HEK293 (cell line): ENCODE results near the gene TSC2.

Source experiments
- CTCF ChIA-PET: fragments of 350-600 bp; formaldehyde crosslinking; extraction: SDS; loops from one replicate; lab custom pipeline; 2021; ENCODE audit warnings: antibody characterized with exemption; lab: Yijun Ruan, JAX
- POLR2A ChIA-PET: fragments of 300-600 bp; formaldehyde crosslinking; extraction: SDS; loops from one replicate; lab custom pipeline; 2020; ENCODE audit warnings: antibody characterized with exemption, inconsistent platforms; lab: Yijun Ruan, JAX
- H3K27ac ChIP-seq: fragments of 200-500 bp; sonication (Bioruptor generic); 2 replicates; pipeline ENCODE4 v1.5.1; 2014; ENCODE audit warnings: low read depth, low read length, control low read depth, inconsistent platforms; ENCODE audit errors: extremely low read depth
- H3K36me3 ChIP-seq, 2 experiments: fragments of 200-500 bp in 1 of 2; sonication (Bioruptor generic) in 1 of 2; 1 replicate in 1 of 2; 2 replicates in 1 of 2; pipeline ENCODE4 v1.5.1; 2014 to 2017; ENCODE audit warnings: inconsistent platforms in 2 of 2, low read length in 2 of 2; ENCODE audit not compliant: control insufficient read depth in 2 of 2, insufficient read depth in 1 of 2
- H3K4me1 ChIP-seq: fragments of 200-500 bp; sonication (Bioruptor generic); 2 replicates; pipeline ENCODE4 v1.5.1; 2014; ENCODE audit warnings: mild to moderate bottlenecking, low read length, inconsistent platforms; ENCODE audit not compliant: control insufficient read depth, insufficient read depth
- H3K4me3 ChIP-seq: 2 replicates; pipeline ENCODE4 v1.5.1; 2011; ENCODE audit warnings: low read depth, mild to moderate bottlenecking, control low read depth, low read length, moderate library complexity
- H3K9me3 ChIP-seq: fragments of 200-500 bp; sonication (Bioruptor generic); 2 replicates; pipeline ENCODE4 v1.5.1; 2014; ENCODE audit warnings: low read depth, low read length, inconsistent platforms; ENCODE audit not compliant: control insufficient read depth, insufficient read depth
- AEBP2 ChIP-seq: fragments of 450-650 bp; formaldehyde crosslinking; IDR thresholded peaks from 2 replicates; pipeline ENCODE4 v1.5.1; 2016; ENCODE audit warnings: missing biosample characterization, missing genetic modification characterization, borderline replicate concordance
- EGR2 ChIP-seq: fragments of 450-650 bp; formaldehyde crosslinking; IDR thresholded peaks from 2 replicates; pipeline ENCODE4 v1.5.1; 2016; ENCODE audit warnings: low read depth, missing biosample characterization, missing genetic modification characterization
- GLIS1 ChIP-seq: fragments of 450-650 bp; formaldehyde crosslinking; IDR thresholded peaks from 2 replicates; pipeline ENCODE4 v1.5.1; 2016; ENCODE audit warnings: missing biosample characterization, missing genetic modification characterization
- IKZF3 ChIP-seq: fragments of 450-650 bp; IDR thresholded peaks from 2 replicates; pipeline ENCODE4 v1.5.0; 2018; ENCODE audit warnings: missing biosample characterization, mild to moderate bottlenecking, missing genetic modification characterization, moderate library complexity
- KLF1 ChIP-seq: fragments of 450-650 bp; formaldehyde crosslinking; IDR thresholded peaks from 2 replicates; pipeline ENCODE4 v1.5.1; 2016; ENCODE audit warnings: missing biosample characterization, missing genetic modification characterization
- KLF17 ChIP-seq: fragments of 450-650 bp; formaldehyde crosslinking; IDR thresholded peaks from 2 replicates; pipeline ENCODE4 v1.5.1; 2016; ENCODE audit warnings: missing biosample characterization, missing genetic modification characterization
- PRDM2 ChIP-seq: fragments of 450-650 bp; formaldehyde crosslinking; IDR thresholded peaks from 2 replicates; pipeline ENCODE4 v1.5.1; 2016; ENCODE audit warnings: missing biosample characterization, missing genetic modification characterization, borderline replicate concordance
- YY1 ChIP-seq: fragments of 450-650 bp; formaldehyde crosslinking; IDR thresholded peaks from 2 replicates; pipeline ENCODE4 v1.5.1; 2018; ENCODE audit warnings: missing biosample characterization, missing genetic modification characterization
- ZBTB8A ChIP-seq: fragments of 450-650 bp; formaldehyde crosslinking; IDR thresholded peaks from 2 replicates; pipeline ENCODE4 v1.5.1; 2016; ENCODE audit warnings: missing biosample characterization, missing genetic modification characterization
- ZFHX2 ChIP-seq: fragments of 450-650 bp; formaldehyde crosslinking; conservative IDR thresholded peaks from 2 replicates; pipeline ENCODE4 v1.5.1; 2016; ENCODE audit warnings: missing biosample characterization, missing genetic modification characterization
- ZFP3 ChIP-seq: fragments of 450-650 bp; formaldehyde crosslinking; IDR thresholded peaks from 2 replicates; pipeline ENCODE4 v1.5.1; 2016; ENCODE audit warnings: low read depth, missing biosample characterization, missing genetic modification characterization
- ZNF10 ChIP-seq: fragments of 450-650 bp; formaldehyde crosslinking; IDR thresholded peaks from 2 replicates; pipeline ENCODE4 v1.5.1; 2017; ENCODE audit warnings: missing biosample characterization, missing genetic modification characterization
- ZNF184 ChIP-seq: fragments of 450-650 bp; IDR thresholded peaks from 2 replicates; pipeline ENCODE4 v1.5.1; 2018; ENCODE audit warnings: missing biosample characterization, mild to moderate bottlenecking, missing genetic modification characterization
- ZNF239 ChIP-seq: fragments of 450-650 bp; formaldehyde crosslinking; IDR thresholded peaks from 2 replicates; pipeline ENCODE4 v1.5.1; 2016; ENCODE audit warnings: missing biosample characterization, missing genetic modification characterization
- ZNF341 ChIP-seq: fragments of 450-650 bp; formaldehyde crosslinking; IDR thresholded peaks from 2 replicates; pipeline ENCODE4; 2016; ENCODE audit warnings: low read depth, missing biosample characterization, missing genetic modification characterization
- ZNF350 ChIP-seq: fragments of 450-650 bp; formaldehyde crosslinking; IDR thresholded peaks from 2 replicates; pipeline ENCODE4 v1.5.0; 2017; ENCODE audit warnings: missing biosample characterization, mild to moderate bottlenecking, missing genetic modification characterization
- ZNF488 ChIP-seq: fragments of 450-650 bp; formaldehyde crosslinking; IDR thresholded peaks from 2 replicates; pipeline ENCODE4 v1.5.1; 2016; ENCODE audit warnings: missing biosample characterization, missing genetic modification characterization
- ZNF555 ChIP-seq: fragments of 450-650 bp; formaldehyde crosslinking; conservative IDR thresholded peaks from 2 replicates; pipeline ENCODE4 v1.5.1; 2017; ENCODE audit warnings: missing biosample characterization, mild to moderate bottlenecking, missing genetic modification characterization, inconsistent platforms
- ZNF558 ChIP-seq: fragments of 450-650 bp; formaldehyde crosslinking; IDR thresholded peaks from 2 replicates; pipeline ENCODE4 v1.5.1; 2016; ENCODE audit warnings: missing biosample characterization, missing genetic modification characterization
- ZNF639 ChIP-seq: fragments of 450-650 bp; formaldehyde crosslinking; IDR thresholded peaks from 2 replicates; pipeline ENCODE4 v1.5.1; 2016; ENCODE audit warnings: missing biosample characterization, missing genetic modification characterization
- ZNF664 ChIP-seq: fragments of 450-650 bp; formaldehyde crosslinking; IDR thresholded peaks from 2 replicates; pipeline ENCODE4 v1.5.1; 2016; ENCODE audit warnings: missing biosample characterization, missing genetic modification characterization
- ZNF791 ChIP-seq: fragments of 450-650 bp; formaldehyde crosslinking; IDR thresholded peaks from 2 replicates; pipeline ENCODE4 v1.5.1; 2016; ENCODE audit warnings: missing biosample characterization, missing genetic modification characterization

TSC2 gene

GRCh38 chr16:2003827-2004641 is 43.8 kb upstream of the TSC2 start (continued):
- no peak for TF ChIP-seq ZNF488 (tag by site-specific recombination)
- no peak for TF ChIP-seq ZNF791 (tag by site-specific recombination)
- TF ChIP-seq ZNF184 (tag by site-specific recombination): no peak
- TF ChIP-seq ZNF10 (tag by site-specific recombination): peak; percentile 94
- peak; percentile 72 for TF ChIP-seq YY1 (tag by site-specific recombination)
- no peak for TF ChIP-seq ZFP3 (tag by site-specific recombination)
- no peak for TF ChIP-seq ZNF350 (tag by site-specific recombination)
- no peak for TF ChIP-seq ZNF555 (tag by site-specific recombination)
- TF ChIP-seq ZNF664: no peak
- no peak for TF ChIP-seq ZNF639
- TF ChIP-seq GLIS1 (tag by site-specific recombination): no peak
- TF ChIP-seq AEBP2: no peak
- TF ChIP-seq ZNF239 (tag by site-specific recombination): no peak
- TF ChIP-seq ZNF341: no peak
- TF ChIP-seq ZNF558 (tag by site-specific recombination): no peak

GRCh38 chr16:2004795-2005517 is 42.8 kb upstream of the TSC2 start:
- H3K36me3 ChIP-seq: peaks cover 0 to 65% of the 10 kb centered on the region in 2 experiments; a peak in 2 of 3 replicates
- POLR2A ChIA-PET: interaction anchor here (1.0 to 2.1 kb wide), 6 partner anchors 11 to 150 kb away, joined by 3 to 19 read pairs (median 5); partner anchors contain the start of genes NTHL1, RPS2, TRAF7 and TSC2
- peaks cover 27% of the 10 kb centered on the region for H3K4me1 ChIP-seq

More at GRCh38 chr16:2004795-2005517, 42.8 kb upstream of the TSC2 start:
- no peaks in the 10 kb centered on the region for H3K9me3 ChIP-seq
- H3K27ac ChIP-seq: peak overlapping the region; percentile 61; the same call in 1 of the 2 replicates
- CTCF ChIA-PET: interaction anchor here (0.5 to 3.3 kb wide), 13 partner anchors 10 to 1260 kb away, joined by 3 to 39 read pairs (median 6); partner anchors contain the start of genes GFER and PGP
- H3K4me3 ChIP-seq: no peak overlapping the region
- TF ChIP-seq ZBTB8A (tag by site-specific recombination) (0 out of 2 replicates have a peak, but pooled peaks have one; percentile 15), IKZF3 (tag by site-specific recombination) (peak; percentile 35; the same call in 1 of the 2 replicates), ZFHX2 (tag by site-specific recombination) (peak; percentile 88), PRDM2 (tag by site-specific recombination) (no peak), EGR2 (peak; percentile 91), ZNF791 (tag by site-specific recombination) (no peak), KLF17 (tag by site-specific recombination) (peak; percentile 65), KLF1 (peak; percentile 65)
